SK-N-MC (cell line): ENCODE measurements around the gene KCNJ18.
"Not testable (repeated sequence)": the region's sequence is repeated elsewhere in the genome, so short reads cannot be mapped to it uniquely, and the experiment has no call there.

ENCODE experiments used
- EZH2 ChIP-seq: fragments of 200-600 bp; sonication (generic); IDR thresholded peaks from one replicate; pipeline ENCODE4 v1.6.1; 2017; ENCODE audit warnings: antibody characterized with exemption
- POLR2AphosphoS5 ChIP-seq: IDR thresholded peaks from 2 replicates; pipeline ENCODE4 v1.6.1; 2012; ENCODE audit warnings: mild to moderate bottlenecking, low read depth, low read length, borderline replicate concordance

DNA sequence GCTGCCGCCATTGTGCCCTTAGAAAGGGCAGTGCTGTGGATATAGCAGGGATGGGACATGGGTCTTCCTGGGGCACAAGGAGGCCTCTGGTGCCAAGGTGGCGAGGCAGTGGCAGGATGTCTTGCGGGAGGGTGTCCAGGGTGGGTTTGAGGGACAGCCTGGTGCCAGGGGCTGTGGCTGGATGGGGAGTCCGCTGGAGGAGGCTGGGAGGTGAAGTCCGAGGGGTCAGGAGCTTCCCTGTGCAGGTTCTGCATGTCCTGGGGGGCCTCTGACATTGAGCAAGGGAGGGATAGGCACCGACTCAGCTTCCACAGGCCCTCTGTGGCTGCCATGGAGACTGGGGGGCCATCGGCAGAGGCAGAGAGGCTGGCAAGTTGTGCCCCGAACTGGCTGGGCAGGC, 9.7 kb downstream of the KCNJ18 start:
- not testable (repeated sequence) for TF ChIP-seq EZH2, POLR2AphosphoS5
